Trophoblast cell (in vitro differentiated cells and primary cell): ENCODE results near the gene SRM.

Experiments used
- DNase-seq, 2 donors: peaks; one replicate each; pipeline ENCODE4 v3.0.0-alpha.2; 2016
- H2AFZ ChIP-seq: 2 replicates; pipeline ENCODE4 v1.6.1; 2013; ENCODE audit warnings: low read length, moderate library complexity, mild to moderate bottlenecking; ENCODE audit not compliant: insufficient read depth, poor library complexity
- H2AK5ac ChIP-seq: 2 replicates; pipeline ENCODE4 v1.6.1; 2013; ENCODE audit warnings: mild to moderate bottlenecking, low read length
- H2BK120ac ChIP-seq: 2 replicates; pipeline ENCODE4 v1.6.1; 2013; ENCODE audit warnings: low read length, mild to moderate bottlenecking, moderate library complexity; ENCODE audit not compliant: insufficient read depth, poor library complexity
- H2BK12ac ChIP-seq: 2 replicates; pipeline ENCODE4 v1.6.1; 2013; ENCODE audit warnings: mild to moderate bottlenecking, low read length, moderate library complexity
- H2BK5ac ChIP-seq: 2 replicates; pipeline ENCODE4 v1.6.1; 2013; ENCODE audit warnings: low read length, low read depth, moderate library complexity, mild to moderate bottlenecking; ENCODE audit not compliant: poor library complexity
- H3K14ac ChIP-seq: 2 replicates; pipeline ENCODE4 v1.6.1; 2013; ENCODE audit warnings: mild to moderate bottlenecking, low read length
- H3K18ac ChIP-seq: 2 replicates; pipeline ENCODE4 v1.6.1; 2013; ENCODE audit warnings: mild to moderate bottlenecking, low read length
- H3K23ac ChIP-seq: 2 replicates; pipeline ENCODE4 v1.6.1; 2013; ENCODE audit warnings: low read length
- H3K27ac ChIP-seq: 2 replicates; pipeline ENCODE4 v1.5.1; 2013; ENCODE audit warnings: low read depth, mild to moderate bottlenecking, inconsistent platforms, low read length, moderate library complexity
- H3K27me3 ChIP-seq: 2 replicates; pipeline ENCODE4 v1.6.1; 2013; ENCODE audit warnings: inconsistent platforms, mild to moderate bottlenecking, low read length, moderate library complexity; ENCODE audit not compliant: insufficient read depth
- H3K36me3 ChIP-seq, 2 experiments: 1 replicate in 1 of 2; 2 replicates in 1 of 2; pipeline ENCODE4 v1.6.1; 2013; ENCODE audit warnings: low read length in 2 of 2, mild to moderate bottlenecking in 2 of 2, moderate library complexity in 1 of 2; ENCODE audit not compliant: insufficient read depth in 2 of 2, control insufficient read depth in 1 of 2
- H3K4ac ChIP-seq: 2 replicates; pipeline ENCODE4 v1.6.1; 2013; ENCODE audit warnings: low read depth, mild to moderate bottlenecking, low read length, moderate library complexity
- H3K4me1 ChIP-seq, 2 experiments: 1 replicate in 1 of 2; 2 replicates in 1 of 2; pipeline ENCODE4 v1.6.1; 2013; ENCODE audit warnings: low read length in 2 of 2, mild to moderate bottlenecking in 2 of 2, moderate library complexity in 1 of 2; ENCODE audit not compliant: insufficient read depth in 2 of 2, control insufficient read depth in 1 of 2
- H3K4me2 ChIP-seq: 2 replicates; pipeline ENCODE4 v1.6.1; 2013; ENCODE audit warnings: inconsistent platforms, mild to moderate bottlenecking, low read length, moderate library complexity
- H3K4me3 ChIP-seq: 2 replicates; pipeline ENCODE4 v1.5.1; 2013; ENCODE audit warnings: mild to moderate bottlenecking, low read depth, low read length, inconsistent platforms
- H3K79me1 ChIP-seq: one replicate; pipeline ENCODE4 v1.6.1; 2013; ENCODE audit warnings: low read length
- H3K79me2 ChIP-seq: 2 replicates; pipeline ENCODE4 v1.6.1; 2013; ENCODE audit warnings: low read length, mild to moderate bottlenecking; ENCODE audit not compliant: control insufficient read depth, insufficient read depth, poor library complexity
- H3K9ac ChIP-seq: 2 replicates; pipeline ENCODE4 v1.6.1; 2013; ENCODE audit warnings: mild to moderate bottlenecking, low read length
- H3K9me3 ChIP-seq: 2 replicates; pipeline ENCODE4 v1.6.1; 2013; ENCODE audit warnings: low read depth, mild to moderate bottlenecking, control low read depth, inconsistent platforms, low read length; ENCODE audit not compliant: insufficient read depth
- H4K12ac ChIP-seq: 2 replicates; pipeline ENCODE4 v1.6.1; 2013; ENCODE audit warnings: low read depth, mild to moderate bottlenecking, low read length, moderate library complexity
- H4K8ac ChIP-seq: 2 replicates; pipeline ENCODE4 v1.6.1; 2013; ENCODE audit warnings: low read depth, mild to moderate bottlenecking, low read length, moderate library complexity
- H4K91ac ChIP-seq: one replicate; pipeline ENCODE4 v1.6.1; 2013; ENCODE audit warnings: low read depth, mild to moderate bottlenecking, low read length, moderate library complexity
- WGBS: extraction: QIAGEN DNeasy Blood & Tissue Kit; methylation state at CpG from one replicate; pipeline ENCODE4 v1.1.7; 2013; ENCODE audit warnings: missing lambda C conversion rate; ENCODE audit not compliant: insufficient read length, insufficient coverage; ENCODE audit errors: extremely low coverage; 5-methylcytosine and 5-hydroxymethylcytosine counted together

Gene SRM

GRCh38 chr1:11012260-11013159 is 47.3 kb downstream of the SRM start, which contains the start of gene TARDBP:
TSS of gene TARDBP (plus strand) at chr1:11012654. CDS start at chr1:11013728, 1,074 bp downstream.
- Histone ChIP-seq H3K4me2 (peak within 1 kb of the TSS; percentile 99), H3K27ac (peak within 1 kb of the TSS; percentile 87), H4K12ac (peak within 1 kb of the TSS; percentile 99), H2BK120ac (peak within 1 kb of the TSS; percentile 77), H2BK5ac (peak within 1 kb of the TSS; percentile 84), H2BK12ac (peak within 1 kb of the TSS; percentile 44), H3K36me3 (peaks cover 26 to 31% of the 10 kb centered on the region in 2 experiments), H2AK5ac (peak within 1 kb of the TSS; percentile 98), H2AFZ (peak within 1 kb of the TSS; percentile 99), H4K91ac (peak within 1 kb of the TSS; percentile 93), H3K79me2 (peaks cover 12% of the 10 kb centered on the region), H3K4ac (peak within 1 kb of the TSS; percentile 98), H3K18ac (peak within 1 kb of the TSS; percentile 99), H4K8ac (peak within 1 kb of the TSS; percentile 99), H3K9ac (peak within 1 kb of the TSS; percentile 100), H3K14ac (peak within 1 kb of the TSS; percentile 99), H3K4me3 (peak within 1 kb of the TSS; percentile 100), H3K79me1 (peaks cover 8% of the 10 kb centered on the region), H3K23ac (no peak within 1 kb of the TSS), H3K27me3 (no peaks in the 10 kb centered on the region), H3K9me3 (no peaks in the 10 kb centered on the region), H3K4me1 (peaks cover 4 to 6% of the 10 kb centered on the region in 2 experiments)
- peak; percentile 80 to 94 for DNase-seq
- no CpG with 5 or more reads among the region's 94 CpGs for WGBS
